Brain microvascular endothelial cell (primary cell): ENCODE results near the gene POU2F2.

Experiments used
- DNase-seq: peaks from one replicate; pipeline ENCODE4 v3.0.0-alpha.2; 2020
- H3K27ac ChIP-seq: fragments of 250-450 bp; sonication (Bioruptor Pico); 2 replicates; pipeline ENCODE4 v1.5.1; 2020; ENCODE audit warnings: mild to moderate bottlenecking, moderate library complexity
- H3K27me3 ChIP-seq: fragments of 250-450 bp; sonication (Bioruptor Pico); replicated peaks from 2 replicates; pipeline ENCODE4 v1.5.1; 2020; ENCODE audit warnings: mild to moderate bottlenecking
- H3K36me3 ChIP-seq: fragments of 250-450 bp; sonication (Bioruptor Pico); replicated peaks from 2 replicates; pipeline ENCODE4 v1.5.1; 2020; ENCODE audit warnings: mild to moderate bottlenecking
- H3K4me3 ChIP-seq: 2 replicates; pipeline ENCODE4 v1.5.1; 2011; ENCODE audit warnings: low read depth, mild to moderate bottlenecking, control low read depth, low read length, moderate library complexity
- in situ Hi-C: cut with HindIII; loops from 2 replicates; pipeline ENCODE4 v1.10.0; 2017; ENCODE audit warnings: low sequenced_read_pairs, low pct_ligation_motif_present
- TF ChIP-seq, protein P1 (sequence below): IDR thresholded peaks from 2 replicates; pipeline ENCODE4 v1.5.1; 2011; ENCODE audit warnings: low read depth, mild to moderate bottlenecking, moderate library complexity, low read length, control low read depth, inconsistent platforms; ENCODE audit errors: missing control alignments

POU2F2 gene

DNA sequence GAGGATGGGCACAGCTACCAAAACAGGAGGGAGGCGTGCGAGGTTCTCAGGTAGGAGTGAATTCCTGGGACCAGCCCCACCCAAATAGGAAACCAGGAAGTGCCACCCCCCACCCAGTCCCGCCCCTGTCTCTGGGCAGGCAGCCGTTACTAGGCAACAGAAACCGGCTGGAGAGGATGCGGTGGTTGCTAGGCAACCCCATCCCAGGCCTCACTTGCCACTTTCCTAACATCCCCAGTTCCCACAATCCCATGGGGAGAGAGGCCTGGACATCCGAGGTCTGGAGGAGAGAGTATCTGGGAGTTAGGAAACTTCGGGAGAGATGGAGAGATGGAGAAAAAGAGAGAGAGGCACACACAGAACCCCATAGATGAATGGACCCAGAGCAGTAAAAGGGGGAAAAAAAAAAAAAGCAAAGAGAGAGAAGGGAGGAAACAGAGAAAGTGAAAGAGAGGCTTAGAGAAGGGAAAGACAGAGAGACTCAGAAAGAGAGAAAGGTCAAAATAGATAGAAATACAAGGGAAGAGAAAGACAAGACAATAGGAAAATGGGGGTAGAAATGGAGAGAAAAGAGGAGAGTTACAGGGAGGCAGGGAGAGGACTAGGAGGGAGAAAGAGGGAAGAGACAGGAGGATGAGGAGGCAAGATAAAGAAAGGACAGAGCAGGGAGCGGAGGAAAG is 66.0 kb downstream of the POU2F2 start:
- H3K36me3 ChIP-seq: no peaks in the 10 kb centered on the region
- DNase-seq: peak; percentile 16
- in situ Hi-C loops: no loop called here
- H3K4me3 ChIP-seq: no peak overlapping the region
- H3K27ac ChIP-seq: no peak overlapping the region
- TF ChIP-seq, protein P1, sequence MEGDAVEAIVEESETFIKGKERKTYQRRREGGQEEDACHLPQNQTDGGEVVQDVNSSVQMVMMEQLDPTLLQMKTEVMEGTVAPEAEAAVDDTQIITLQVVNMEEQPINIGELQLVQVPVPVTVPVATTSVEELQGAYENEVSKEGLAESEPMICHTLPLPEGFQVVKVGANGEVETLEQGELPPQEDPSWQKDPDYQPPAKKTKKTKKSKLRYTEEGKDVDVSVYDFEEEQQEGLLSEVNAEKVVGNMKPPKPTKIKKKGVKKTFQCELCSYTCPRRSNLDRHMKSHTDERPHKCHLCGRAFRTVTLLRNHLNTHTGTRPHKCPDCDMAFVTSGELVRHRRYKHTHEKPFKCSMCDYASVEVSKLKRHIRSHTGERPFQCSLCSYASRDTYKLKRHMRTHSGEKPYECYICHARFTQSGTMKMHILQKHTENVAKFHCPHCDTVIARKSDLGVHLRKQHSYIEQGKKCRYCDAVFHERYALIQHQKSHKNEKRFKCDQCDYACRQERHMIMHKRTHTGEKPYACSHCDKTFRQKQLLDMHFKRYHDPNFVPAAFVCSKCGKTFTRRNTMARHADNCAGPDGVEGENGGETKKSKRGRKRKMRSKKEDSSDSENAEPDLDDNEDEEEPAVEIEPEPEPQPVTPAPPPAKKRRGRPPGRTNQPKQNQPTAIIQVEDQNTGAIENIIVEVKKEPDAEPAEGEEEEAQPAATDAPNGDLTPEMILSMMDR: no peak
- peaks cover 27% of the 10 kb centered on the region for H3K27me3 ChIP-seq

DNA sequence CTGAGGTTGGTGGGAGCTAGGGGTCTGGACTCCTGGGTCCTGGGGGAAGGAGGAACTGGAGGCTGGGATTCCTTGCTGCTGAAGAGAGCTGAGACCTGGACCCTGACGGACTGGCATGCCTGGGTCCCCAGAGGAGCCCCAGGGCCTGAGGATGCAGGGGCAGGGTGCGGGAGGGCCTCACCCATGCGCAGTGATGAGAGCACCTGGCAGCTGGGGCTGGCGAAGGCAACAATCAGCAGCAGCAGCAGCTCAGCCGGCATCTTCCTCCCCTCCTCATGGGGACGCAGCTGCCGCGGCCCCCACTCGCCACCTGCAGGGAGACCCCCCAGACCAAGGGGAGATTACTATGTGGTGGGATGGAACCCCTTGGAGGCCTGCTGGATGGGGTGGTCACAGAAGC is 66.7 kb downstream of the POU2F2 start:
- in situ Hi-C loops: no loop called here
- Histone ChIP-seq H3K4me3 (no peak overlapping the region), H3K36me3 (no peaks in the 10 kb centered on the region), H3K27ac (no peak overlapping the region), H3K27me3 (peaks cover 27% of the 10 kb centered on the region)
- TF ChIP-seq, protein P1: no peak
- no peak for DNase-seq

DNA sequence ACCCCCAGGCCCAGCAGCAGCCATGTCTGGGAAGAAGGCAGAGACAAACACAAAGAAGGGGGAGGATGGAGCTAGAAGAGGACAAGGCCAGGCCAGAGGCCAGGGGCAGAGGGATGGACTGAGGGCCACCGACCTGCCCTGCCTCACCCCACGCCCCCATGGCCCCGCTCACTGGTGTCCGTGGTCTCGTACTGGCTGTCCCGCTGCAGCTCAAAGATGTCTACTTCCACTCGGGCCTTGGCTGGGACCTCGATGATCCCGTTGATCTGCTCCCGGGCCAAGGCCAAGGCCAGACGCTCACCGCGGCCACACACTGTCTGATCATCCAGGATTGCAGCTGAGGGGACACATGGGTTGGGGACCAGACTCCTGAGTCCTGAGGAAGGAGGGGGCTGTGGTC is 67.2 kb downstream of the POU2F2 start:
- Histone ChIP-seq H3K4me3 (no peak overlapping the region), H3K36me3 (no peaks in the 10 kb centered on the region), H3K27ac (no peak overlapping the region), H3K27me3 (peaks cover 27% of the 10 kb centered on the region)
- TF ChIP-seq, protein P1: no peak
- in situ Hi-C loops: no loop called here
- no peak for DNase-seq

DNA sequence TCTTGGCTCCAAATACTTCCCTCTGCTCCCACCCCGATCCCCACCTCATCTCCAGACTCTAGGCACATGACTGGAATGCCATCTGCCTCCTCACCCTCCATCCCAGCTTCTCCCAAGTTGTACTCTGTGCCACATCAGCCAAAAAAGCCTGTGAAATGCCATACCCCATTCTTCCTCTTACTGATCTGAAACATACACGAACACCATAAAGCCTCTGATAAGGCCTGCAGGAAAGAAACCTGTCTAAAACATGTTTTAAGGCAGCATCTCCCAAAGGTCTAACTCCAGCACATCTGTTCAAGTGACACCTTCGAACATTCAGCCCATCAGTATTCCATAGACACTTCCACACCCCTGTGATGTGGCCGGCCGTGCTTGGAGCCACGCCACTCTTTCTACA is 67.8 kb downstream of the POU2F2 start:
- H3K4me3 ChIP-seq: no peak overlapping the region
- in situ Hi-C loops: no loop called here
- no peak overlapping the region for H3K27ac ChIP-seq
- no peaks in the 10 kb centered on the region for H3K36me3 ChIP-seq
- peaks cover 22% of the 10 kb centered on the region for H3K27me3 ChIP-seq
- TF ChIP-seq, protein P1: no peak
- no peak for DNase-seq

DNA sequence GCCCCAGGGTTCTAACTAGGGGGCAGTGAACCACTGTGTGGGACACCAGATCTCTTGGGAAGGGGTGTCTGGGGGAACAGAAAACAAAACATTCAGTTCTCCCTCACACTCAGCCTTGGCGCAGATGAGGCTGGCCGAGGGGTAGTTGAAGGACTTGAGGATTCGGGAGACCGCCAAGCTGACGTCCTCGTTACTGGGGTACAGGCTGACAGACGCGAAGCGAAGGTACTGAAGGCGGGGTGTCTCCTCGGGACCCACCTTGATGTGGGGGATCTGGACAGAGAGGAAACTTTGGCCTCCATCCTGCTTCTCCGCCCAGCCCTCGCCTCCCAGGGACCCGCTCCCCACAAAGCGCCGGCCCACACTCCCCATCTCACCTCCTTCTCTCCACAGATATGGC is 69.9 kb downstream of the POU2F2 start:
- Histone ChIP-seq H3K36me3 (no peaks in the 10 kb centered on the region), H3K4me3 (no peak overlapping the region), H3K27ac (no peak overlapping the region), H3K27me3 (peaks cover 8% of the 10 kb centered on the region)
- TF ChIP-seq, protein P1: no peak
- in situ Hi-C loops: no loop called here
- no peak for DNase-seq

DNA sequence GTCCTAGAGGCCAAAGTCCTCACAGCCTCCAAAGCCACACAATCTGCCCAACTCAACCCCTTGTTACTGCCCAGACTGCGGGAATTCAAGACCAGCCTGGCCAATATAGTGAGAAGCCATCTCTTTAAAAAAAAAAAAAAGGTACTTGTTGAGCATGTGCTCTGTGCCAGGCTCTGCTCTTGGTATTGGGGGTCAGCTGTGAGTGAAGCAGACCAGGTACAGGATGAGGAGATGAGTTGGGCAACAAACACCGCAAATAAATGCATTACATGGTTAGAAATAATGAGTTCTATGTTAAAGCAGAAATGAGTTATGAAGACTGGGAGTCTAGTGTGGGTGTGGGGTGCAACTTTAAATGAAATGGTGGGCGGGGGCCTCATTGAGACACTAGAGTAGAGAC is 72.1 kb downstream of the POU2F2 start:
- Histone ChIP-seq H3K36me3 (no peaks in the 10 kb centered on the region), H3K4me3 (no peak overlapping the region), H3K27me3 (no peaks in the 10 kb centered on the region), H3K27ac (no peak overlapping the region)
- TF ChIP-seq, protein P1: no peak
- in situ Hi-C loops: no loop called here
- DNase-seq: no peak
